H1 (cell line): ENCODE measurements around the gene AHI1.

Experiments used
- EP300 ChIP-seq, 2 experiments: IDR thresholded peaks; 1 replicate in 1 of 2; 2 replicates in 1 of 2; pipeline ENCODE4 v1.6.1; 2011 to 2012; ENCODE audit warnings: low read depth in 2 of 2, low read length in 2 of 2, mild to moderate bottlenecking in 2 of 2, borderline replicate concordance in 1 of 2, inconsistent platforms in 1 of 2, moderate library complexity in 1 of 2
- RFX5 ChIP-seq: IDR thresholded peaks from 2 replicates; pipeline ENCODE4 v1.6.1; 2011; ENCODE audit warnings: low read depth, low read length, improper control_type of control experiment, borderline replicate concordance
- TF ChIP-seq, protein P1 (sequence below), 3 experiments: IDR thresholded peaks; 1 replicate in 2 of 3; 2 replicates in 1 of 3; pipeline versions ENCODE4 v1.5.1 to v1.6.1; 2011; ENCODE audit warnings: low read length in 3 of 3, mild to moderate bottlenecking in 3 of 3, inconsistent platforms in 2 of 3, low read depth in 1 of 3, moderate library complexity in 1 of 3; ENCODE audit not compliant: insufficient read depth in 1 of 3; ENCODE audit errors: control extremely low read depth in 1 of 3

DNA sequence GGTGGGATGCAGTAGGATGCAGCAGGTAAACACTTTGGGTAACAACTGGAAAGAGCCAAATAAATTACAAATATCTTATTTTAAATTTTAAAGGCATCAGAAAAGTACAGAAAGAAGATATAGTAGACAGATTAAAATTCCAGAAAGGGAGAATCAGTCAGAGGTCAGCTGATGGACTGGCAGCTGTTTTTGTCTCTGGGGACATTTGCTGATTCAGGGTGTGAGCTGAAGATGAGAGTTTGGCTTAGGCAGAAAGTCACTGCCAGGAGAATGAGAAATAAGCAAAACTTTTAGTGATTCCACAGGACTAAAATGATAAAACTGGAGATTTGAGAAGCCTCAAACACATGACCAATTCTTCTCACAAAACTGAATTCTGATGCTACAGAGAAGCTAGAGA is 39.5 kb downstream of the AHI1 start:
- no peak for TF ChIP-seq EP300 (IDR thresholded peaks at IDR 0.05; ENCODE audit: borderline replicate concordance in 1 of 2, low read depth in 2 of 2, low read length in 2 of 2)
- TF ChIP-seq, protein P1, sequence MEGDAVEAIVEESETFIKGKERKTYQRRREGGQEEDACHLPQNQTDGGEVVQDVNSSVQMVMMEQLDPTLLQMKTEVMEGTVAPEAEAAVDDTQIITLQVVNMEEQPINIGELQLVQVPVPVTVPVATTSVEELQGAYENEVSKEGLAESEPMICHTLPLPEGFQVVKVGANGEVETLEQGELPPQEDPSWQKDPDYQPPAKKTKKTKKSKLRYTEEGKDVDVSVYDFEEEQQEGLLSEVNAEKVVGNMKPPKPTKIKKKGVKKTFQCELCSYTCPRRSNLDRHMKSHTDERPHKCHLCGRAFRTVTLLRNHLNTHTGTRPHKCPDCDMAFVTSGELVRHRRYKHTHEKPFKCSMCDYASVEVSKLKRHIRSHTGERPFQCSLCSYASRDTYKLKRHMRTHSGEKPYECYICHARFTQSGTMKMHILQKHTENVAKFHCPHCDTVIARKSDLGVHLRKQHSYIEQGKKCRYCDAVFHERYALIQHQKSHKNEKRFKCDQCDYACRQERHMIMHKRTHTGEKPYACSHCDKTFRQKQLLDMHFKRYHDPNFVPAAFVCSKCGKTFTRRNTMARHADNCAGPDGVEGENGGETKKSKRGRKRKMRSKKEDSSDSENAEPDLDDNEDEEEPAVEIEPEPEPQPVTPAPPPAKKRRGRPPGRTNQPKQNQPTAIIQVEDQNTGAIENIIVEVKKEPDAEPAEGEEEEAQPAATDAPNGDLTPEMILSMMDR (IDR thresholded peaks at IDR 0.05; ENCODE audit: control extremely low read depth in 1 of 3, insufficient read depth in 1 of 3, low read depth in 1 of 3, low read length in 3 of 3): no peak
- no peak for TF ChIP-seq RFX5
